K562 (cell line): ENCODE measurements around the gene ZNF200. TPM values are rescaled to one million over a fixed set of nuclear protein-coding genes. Genes with fewer than 3 reads are reported as not detected.

Experiments
- CCAR2 ChIP-seq: fragments of 200-400 bp; formaldehyde crosslinking; IDR thresholded peaks from 2 replicates; pipeline ENCODE4 v1.6.1; 2017; ENCODE audit warnings: mild to moderate bottlenecking, low read depth, low read length
- CCNT2 ChIP-seq: IDR thresholded peaks from 2 replicates; pipeline ENCODE4 v1.6.1; 2011; ENCODE audit warnings: borderline replicate concordance, low read depth, mild to moderate bottlenecking, moderate library complexity, mixed read lengths, low read length; ENCODE audit not compliant: insufficient read length; ENCODE audit errors: extremely low read depth
- CHD1 ChIP-seq: fragments of 200-600 bp; sonication (generic); IDR thresholded peaks from one replicate; pipeline ENCODE4 v1.6.1; 2012; ENCODE audit warnings: mild to moderate bottlenecking, moderate library complexity, low read length, inconsistent platforms
- CXXC5 ChIP-seq: fragments of 250-450 bp; sonication (Bioruptor Pico); IDR thresholded peaks from 2 replicates; pipeline ENCODE4 v1.8.0; 2022; ENCODE audit warnings: inconsistent platforms, mild to moderate bottlenecking, moderate library complexity
- E2F4 ChIP-seq: sonication (generic); formaldehyde crosslinking; IDR thresholded peaks from 2 replicates; pipeline ENCODE4 v1.8.0; 2022; ENCODE audit warnings: mild to moderate bottlenecking, low read depth, missing genetic modification reagents
- EHMT2 ChIP-seq: fragments of 450-650 bp; IDR thresholded peaks from 2 replicates; pipeline ENCODE4 v1.6.1; 2018; ENCODE audit warnings: antibody characterized with exemption
- ELK1 ChIP-seq: sonication (generic); formaldehyde crosslinking; IDR thresholded peaks from 2 replicates; pipeline ENCODE4 v1.8.1; 2022; ENCODE audit warnings: missing genetic modification reagents
- HES1 ChIP-seq: fragments of 450-650 bp; IDR thresholded peaks from 2 replicates; pipeline ENCODE4 v1.6.1; 2016; ENCODE audit warnings: low read depth, mild to moderate bottlenecking, moderate library complexity
- ID3 ChIP-seq, 2 experiments: fragments of 250-450 bp in 1 of 2; fragments of 450-650 bp in 1 of 2; sonication (Bioruptor Pico) in 1 of 2; IDR thresholded peaks; 2 replicates each; pipeline versions ENCODE4 v1.6.1 to v1.8.0; 2016 to 2021; ENCODE audit warnings: mild to moderate bottlenecking in 2 of 2, moderate library complexity in 2 of 2, missing compliant biosample characterization in 1 of 2, missing genetic modification characterization in 1 of 2
- JUND ChIP-seq, 2 experiments: IDR thresholded peaks; 2 replicates in 1 of 2; 3 replicates in 1 of 2; pipeline ENCODE4 v1.6.1; 2011; ENCODE audit warnings: borderline replicate concordance in 2 of 2, low read depth in 2 of 2, low read length in 2 of 2, improper control_type of control experiment in 1 of 2, missing biosample characterization in 1 of 2, missing genetic modification characterization in 1 of 2, missing genetic modification reagents in 1 of 2
- KAT2B ChIP-seq: IDR thresholded peaks from one replicate; pipeline ENCODE4 v1.6.1; 2012; ENCODE audit warnings: low read depth, mild to moderate bottlenecking, control low read depth, inconsistent platforms, low read length, moderate library complexity
- MCM5 ChIP-seq: fragments of 450-650 bp; IDR thresholded peaks from 2 replicates; pipeline ENCODE4 v1.6.1; 2016; ENCODE audit warnings: low read depth
- PHF8 ChIP-seq: fragments of 200-600 bp; sonication (generic); IDR thresholded peaks from 2 replicates; pipeline ENCODE4 v1.6.1; 2012; ENCODE audit warnings: mixed run types, mild to moderate bottlenecking, inconsistent platforms, low read length, moderate library complexity, borderline replicate concordance
- PML ChIP-seq: IDR thresholded peaks from 2 replicates; pipeline ENCODE4 v1.6.1; 2012; ENCODE audit warnings: low read length, inconsistent platforms
- SFPQ ChIP-seq: fragments of 200-400 bp; formaldehyde crosslinking; IDR thresholded peaks from 2 replicates; pipeline ENCODE4 v1.6.1; 2017; ENCODE audit warnings: mild to moderate bottlenecking, low read depth, low read length, moderate library complexity
- SRF ChIP-seq, 2 experiments: fragments of 250-450, 450-650 bp in 1 of 2; sonication (Bioruptor Pico) in 1 of 2; sonication (generic) in 1 of 2; formaldehyde crosslinking; IDR thresholded peaks; 2 replicates each; pipeline versions ENCODE4 v1.5.0 to v1.5.1; 2020 to 2022; ENCODE audit warnings: mild to moderate bottlenecking in 1 of 2, missing genetic modification reagents in 1 of 2
- THAP7 ChIP-seq: fragments of 250-450 bp; sonication (Bioruptor Pico); IDR thresholded peaks from 2 replicates; pipeline ENCODE4 v1.5.0; 2021
- ZNF830 ChIP-seq: fragments of 250-450 bp; sonication (Bioruptor Pico); IDR thresholded peaks from 2 replicates; pipeline ENCODE4 v1.5.0; 2021; ENCODE audit warnings: mild to moderate bottlenecking
- ZSCAN32 ChIP-seq: fragments of 450-650 bp; formaldehyde crosslinking; IDR thresholded peaks from 2 replicates; pipeline ENCODE4 v1.4.0; 2020; ENCODE audit warnings: mild to moderate bottlenecking, moderate library complexity
- polyA plus RNA-seq, 8 experiments: library from polyadenylated mRNA; depleted of rRNA in 4 of 8; stranded (reverse) in 5 of 8; unstranded in 3 of 8; fragments of >200 nt; fragmentation: Nextera tagmentation in 2 of 8; fragmentation: Illumina TruSeq in 1 of 8; extraction: Ambion mirVana in 2 of 8; extraction: Trizol in 1 of 8; gene quantifications; 2 replicates each; pipeline versions ENCODE4 v1.2.1 to v1.2.3, GENCODE V29; 2011 to 2014; ENCODE audit warnings: inconsistent platforms in 1 of 8, missing spikeins in 1 of 8
- total RNA-seq, 7 experiments: library from RNA; depleted of rRNA in 6 of 7; stranded (reverse); fragments of >200 nt in 6 of 7; fragmentation: Illumina TruSeq in 2 of 7; extraction: Trizol in 2 of 7; gene quantifications; 2 replicates each; pipeline versions ENCODE4 v1.2.1 to v1.2.3, GENCODE V29; 2011 to 2021; ENCODE audit warnings: low replicate concordance in 1 of 7

The ZNF200 gene
- total and polyA plus RNA-seq, 9 of the 15 experiments (the other 6 are each of a cell fraction or from before 2014, with no cell fraction given), result 4.8 to 14.5 (median 9.2) TPM

GRCh38 chr16:3283543-3284447 is 48.8 kb upstream of the ZNF200 start (continued):
- TF ChIP-seq JUND (IDR thresholded peaks at IDR 0.05; ENCODE audit: borderline replicate concordance, low read depth, low read length) (0 out of 2 replicates have a peak, but pooled peaks have one; percentile 0), JUND (tag; IDR thresholded peaks at IDR 0.05; ENCODE audit: borderline replicate concordance, low read depth, low read length) (no peak), SFPQ (no peak), E2F4 (CRISPR knock-in tag) (no peak), ZSCAN32 (CRISPR knock-in tag) (peak; percentile 24; the same call in 1 of the 2 replicates), ELK1 (CRISPR knock-in tag) (no peak), ZNF830 (CRISPR knock-in tag) (no peak), CCAR2 (no peak), KAT2B (no peak), SRF (CRISPR knock-in tag; IDR thresholded peaks at IDR 0.05) (0 out of 4 replicates have a peak, but pooled peaks of 1 of the 2 experiments have one; percentile 63), ID3 (CRISPR knock-in tag; IDR thresholded peaks at IDR 0.05) (no peak), ID3 (tag; IDR thresholded peaks at IDR 0.05) (no peak), CXXC5 (CRISPR knock-in tag) (no peak), THAP7 (CRISPR knock-in tag) (no peak), EHMT2 (no peak), CCNT2 (no peak), CHD1 (peak; percentile 26), PHF8 (peak; percentile 85; the same call in 1 of the 2 replicates), PML (no peak), MCM5 (no peak), HES1 (no peak)
